GM18526 (cell line): ENCODE measurements around the gene TEX264.

Experiments
- POLR2A ChIP-seq: IDR thresholded peaks from 3 replicates; pipeline ENCODE4 v1.6.1; 2011; ENCODE audit not compliant: insufficient read length; ENCODE audit errors: extremely low read depth

TEX264 gene

GRCh38 chr3:51735950-51736349 lies 64.9 kb downstream of the TEX264 start:
- TF ChIP-seq POLR2A = no peak

GRCh38 chr3:51739110-51739509 lies 68.1 kb downstream of the TEX264 start:
- no peak for TF ChIP-seq POLR2A

- no peak for TF ChIP-seq POLR2A
These were observed 76.8 kb downstream of the TEX264 start for GRCh38 chr3:51747840-51748239.

- TF ChIP-seq POLR2A = no peak
These were observed 77.3 kb downstream of the TEX264 start for GRCh38 chr3:51748327-51748726.

GRCh38 chr3:51750878-51751277 lies 79.8 kb downstream of the TEX264 start:
- no peak for TF ChIP-seq POLR2A

GRCh38 chr3:51751287-51751686 lies 80.2 kb downstream of the TEX264 start:
- TF ChIP-seq POLR2A = no peak
